Skeletal muscle tissue (tissue), 4 donors: ENCODE results near the gene C4B. TPM values are rescaled to one million over a fixed set of nuclear protein-coding genes. Genes with fewer than 3 reads are reported as not detected.
"Not testable (repeated sequence)": the region's sequence is repeated elsewhere in the genome, so short reads cannot be mapped to it uniquely, and the experiment has no call there.

ENCODE experiments used
- H3K27ac ChIP-seq: one replicate; pipeline ENCODE4 v1.7.0; 2013; ENCODE audit warnings: mild to moderate bottlenecking, low read depth, low read length, inconsistent platforms
- H3K27me3 ChIP-seq, 3 donors: one replicate each; pipeline ENCODE4 v1.7.0; 2013; ENCODE audit warnings: low read length in 3 of 3; ENCODE audit not compliant: control insufficient read depth in 3 of 3, insufficient read depth in 3 of 3
- H3K36me3 ChIP-seq, 3 donors: one replicate each; pipeline ENCODE4 v1.7.0; 2013; ENCODE audit warnings: low read length in 3 of 3; ENCODE audit not compliant: control insufficient read depth in 3 of 3, insufficient read depth in 3 of 3
- H3K4me1 ChIP-seq, 3 donors: one replicate each; pipeline ENCODE4 v1.7.0; 2013; ENCODE audit warnings: low read length in 3 of 3, mild to moderate bottlenecking in 3 of 3; ENCODE audit not compliant: control insufficient read depth in 3 of 3, insufficient read depth in 3 of 3
- H3K4me3 ChIP-seq, 3 donors: one replicate each; pipeline ENCODE4 v1.7.0; 2013; ENCODE audit warnings: low read length in 3 of 3
- H3K9ac ChIP-seq, 3 donors: one replicate each; pipeline ENCODE4 v1.7.0; 2013; ENCODE audit warnings: low read length in 3 of 3, mild to moderate bottlenecking in 3 of 3, moderate library complexity in 2 of 3, low read depth in 1 of 3
- H3K9me3 ChIP-seq, 3 donors: one replicate each; pipeline ENCODE4 v1.7.0; 2013; ENCODE audit warnings: low read length in 3 of 3; ENCODE audit not compliant: control insufficient read depth in 3 of 3
- total RNA-seq: library from RNA; depleted of rRNA; stranded (reverse); fragments of >200 nt; gene quantifications from one replicate; pipeline ENCODE4 v1.2.3, GENCODE V29; 2014
- donor health status: Osteomylitis.

Gene C4B
- total RNA-seq, 1 donor from 2014 or later: 18.3 TPM

DNA sequence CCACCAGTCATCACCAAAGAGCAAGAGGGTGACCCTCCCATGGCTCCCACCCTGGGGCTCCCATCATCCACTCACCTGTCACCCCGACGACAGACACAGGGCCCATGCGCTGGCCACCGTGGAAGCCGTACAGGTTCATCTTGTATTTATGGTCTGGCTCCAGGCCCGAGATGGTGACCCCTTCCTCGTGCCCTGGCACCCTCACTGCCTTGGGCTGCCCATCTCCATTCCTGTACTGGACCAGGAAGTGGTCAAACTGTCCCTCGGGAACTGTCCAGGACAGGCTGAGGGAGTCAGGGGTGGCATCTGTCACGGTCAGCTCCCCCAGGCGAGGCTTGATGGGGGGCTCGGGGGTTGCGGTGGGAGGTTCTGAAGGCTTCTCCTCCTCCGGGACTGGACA is 53.7 kb downstream of the C4B start:
- H3K36me3 ChIP-seq: peaks cover 0 to 34% (median 12%) of the 10 kb centered on the region in 3 donors

GRCh38 chr6:32068867-32069266 is 54.3 kb downstream of the C4B start:
- Histone ChIP-seq H3K27me3 (no peaks in the 10 kb centered on the region), H3K36me3 (peaks cover 0 to 32% (median 12%) of the 10 kb centered on the region in 3 donors), H3K9me3 (no peaks in the 10 kb centered on the region), H3K9ac (no peak overlapping the region), H3K27ac (no peak overlapping the region), H3K4me3 (no peak overlapping the region), H3K4me1 (peaks cover 0 to 5% (median 0%) of the 10 kb centered on the region in 3 donors)

More for the DNA sequence above, 53.7 kb downstream of the C4B start:
- not testable (repeated sequence) for H3K4me3 ChIP-seq, H3K9ac ChIP-seq, H3K27me3 ChIP-seq, H3K9me3 ChIP-seq, H3K27ac ChIP-seq, H3K4me1 ChIP-seq

DNA sequence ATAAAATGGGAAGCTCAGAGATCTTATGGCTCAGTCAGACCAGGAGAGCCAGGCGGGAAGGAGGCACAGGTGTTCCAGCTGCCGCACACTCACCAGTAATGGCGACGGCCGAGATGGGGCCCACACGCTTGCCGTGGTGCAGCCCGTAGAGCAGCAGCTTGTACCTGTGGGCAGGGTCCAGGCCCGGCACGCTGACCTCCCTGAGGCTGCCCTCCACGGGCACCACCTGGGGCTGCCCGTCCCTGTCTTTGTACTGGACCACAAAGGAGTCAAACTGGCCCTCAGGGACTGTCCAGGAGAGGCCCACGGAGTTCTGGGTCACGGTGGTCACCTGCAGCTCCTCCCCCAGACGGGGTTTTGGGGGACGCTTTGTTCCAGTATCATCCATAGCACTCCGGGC is 54.9 kb downstream of the C4B start:
- Histone ChIP-seq H3K36me3 (peaks cover 0 to 29% (median 12%) of the 10 kb centered on the region in 3 donors), H3K9ac (no peak overlapping the region), H3K4me3 (no peak overlapping the region), H3K9me3 (no peaks in the 10 kb centered on the region), H3K27ac (no peak overlapping the region), H3K27me3 (no peaks in the 10 kb centered on the region), H3K4me1 (peaks cover 0 to 5% (median 0%) of the 10 kb centered on the region in 3 donors)

GRCh38 chr6:32069878-32070515 is 55.4 kb downstream of the C4B start:
- Histone ChIP-seq H3K9ac (no peak overlapping the region), H3K27me3 (no peaks in the 10 kb centered on the region), H3K4me1 (peaks cover 0 to 5% (median 0%) of the 10 kb centered on the region in 3 donors), H3K4me3 (no peak overlapping the region), H3K27ac (no peak overlapping the region), H3K9me3 (no peaks in the 10 kb centered on the region), H3K36me3 (peaks cover 0 to 24% (median 12%) of the 10 kb centered on the region in 3 donors)

DNA sequence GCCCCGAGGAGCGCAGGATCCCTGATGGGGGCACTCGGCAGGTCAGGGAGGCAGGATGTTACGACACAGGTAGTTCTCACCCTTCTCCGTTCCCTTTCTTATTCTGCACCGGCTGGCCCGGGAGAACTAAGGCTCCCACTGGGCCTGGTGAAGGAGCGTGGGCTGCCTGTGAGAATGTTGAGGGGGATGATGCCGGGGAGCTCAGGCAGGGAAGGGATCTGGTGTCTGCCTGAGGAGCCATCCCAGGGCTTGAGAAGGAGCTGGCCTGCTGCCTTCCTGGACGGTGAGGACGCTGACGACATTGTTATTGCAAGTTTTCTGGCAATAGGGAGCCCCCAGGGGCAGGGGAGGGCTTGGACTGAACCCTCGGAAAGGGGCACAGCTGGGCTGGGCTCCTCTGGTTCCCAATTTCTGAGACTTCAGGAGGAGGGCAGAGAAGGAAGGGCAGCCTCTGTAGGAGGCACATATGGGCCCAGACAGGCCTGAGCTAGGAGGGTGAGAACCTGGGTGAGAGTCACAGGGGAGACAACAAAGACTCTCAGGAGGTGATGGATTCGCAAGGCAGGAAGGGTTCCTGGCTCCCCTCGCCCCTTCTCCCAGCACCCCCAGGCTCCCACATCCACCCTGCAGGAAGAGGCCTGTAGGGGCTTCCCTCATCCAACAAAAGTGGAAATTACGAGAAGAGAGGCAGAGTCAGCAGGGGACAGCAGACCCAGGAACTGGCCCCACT is 56.4 kb downstream of the C4B start:
- Histone ChIP-seq H3K9me3 (no peaks in the 10 kb centered on the region), H3K9ac (peak overlapping the region in 1 of 3 donors; percentile 40), H3K36me3 (peaks cover 0 to 29% (median 12%) of the 10 kb centered on the region in 3 donors), H3K27me3 (no peaks in the 10 kb centered on the region), H3K4me1 (peaks cover 0 to 5% (median 0%) of the 10 kb centered on the region in 3 donors), H3K27ac (peak overlapping the region; percentile 68), H3K4me3 (no peak overlapping the region)

DNA sequence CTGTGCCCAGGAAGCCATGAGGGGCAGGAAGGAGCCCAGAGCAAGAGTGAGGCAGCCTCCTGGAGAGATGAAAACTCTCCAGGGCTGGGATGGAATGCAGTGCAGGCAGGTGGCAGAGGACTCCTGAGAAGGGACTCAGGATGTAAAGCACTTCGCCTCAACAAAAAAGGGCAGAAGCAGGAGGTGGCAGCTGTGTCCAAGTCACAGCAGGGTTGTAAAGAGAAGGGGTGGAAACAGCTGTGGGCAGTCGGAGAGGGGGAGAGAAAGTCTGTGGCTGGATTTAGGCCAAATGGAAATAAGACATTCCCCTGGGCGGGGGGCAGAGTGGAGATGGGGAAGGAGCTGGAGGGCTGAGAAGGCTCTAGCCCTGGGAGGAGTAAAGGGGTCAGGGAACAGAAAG is 58.5 kb downstream of the C4B start:
- no peaks in the 10 kb centered on the region for H3K9me3 ChIP-seq
- H3K36me3 ChIP-seq: peaks cover 0 to 27% (median 12%) of the 10 kb centered on the region in 3 donors
- H3K27me3 ChIP-seq: no peaks in the 10 kb centered on the region
- H3K27ac ChIP-seq: no peak overlapping the region
- H3K4me1 ChIP-seq: peaks cover 0 to 5% (median 0%) of the 10 kb centered on the region in 3 donors
- no peak overlapping the region for H3K9ac ChIP-seq
- H3K4me3 ChIP-seq: no peak overlapping the region

DNA sequence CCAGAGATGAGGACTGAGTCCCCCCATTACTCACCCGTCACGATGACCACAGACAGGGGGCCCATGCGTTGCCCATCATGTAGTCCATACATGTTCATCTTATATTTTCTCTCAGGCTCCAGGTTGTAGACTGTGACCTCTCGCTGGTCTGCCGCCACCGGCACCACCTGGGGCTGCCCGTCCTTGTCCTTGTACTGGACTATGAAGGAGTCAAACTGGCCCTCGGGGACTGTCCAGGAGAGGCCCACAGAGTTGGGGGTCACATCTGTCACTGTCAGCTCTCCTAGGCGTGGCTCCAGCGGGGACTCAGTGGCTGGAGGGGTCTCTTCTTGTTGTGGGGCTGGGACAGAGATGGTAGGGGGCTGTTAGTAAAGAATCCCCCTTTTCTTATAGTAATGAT is 59.0 kb downstream of the C4B start:
- Histone ChIP-seq H3K36me3 (peaks cover 0 to 25% (median 11%) of the 10 kb centered on the region in 3 donors), H3K27me3 (no peaks in the 10 kb centered on the region), H3K9me3 (no peaks in the 10 kb centered on the region), H3K4me1 (peaks cover 0 to 5% (median 0%) of the 10 kb centered on the region in 3 donors), H3K9ac (no peak overlapping the region), H3K4me3 (no peak overlapping the region), H3K27ac (no peak overlapping the region)

- peak overlapping the region; percentile 44 for H3K27ac ChIP-seq
- H3K9ac ChIP-seq: no peak overlapping the region
- H3K4me3 ChIP-seq: no peak overlapping the region
- peaks cover 0 to 16% (median 9%) of the 10 kb centered on the region in 3 donors for H3K36me3 ChIP-seq
- peaks cover 0 to 3% (median 0%) of the 10 kb centered on the region in 3 donors for H3K27me3 ChIP-seq
- H3K4me1 ChIP-seq: peaks cover 0 to 5% (median 0%) of the 10 kb centered on the region in 3 donors
- H3K9me3 ChIP-seq: no peaks in the 10 kb centered on the region
These were observed 60.5 kb downstream of the C4B start for GRCh38 chr6:32074996-32075532.

DNA sequence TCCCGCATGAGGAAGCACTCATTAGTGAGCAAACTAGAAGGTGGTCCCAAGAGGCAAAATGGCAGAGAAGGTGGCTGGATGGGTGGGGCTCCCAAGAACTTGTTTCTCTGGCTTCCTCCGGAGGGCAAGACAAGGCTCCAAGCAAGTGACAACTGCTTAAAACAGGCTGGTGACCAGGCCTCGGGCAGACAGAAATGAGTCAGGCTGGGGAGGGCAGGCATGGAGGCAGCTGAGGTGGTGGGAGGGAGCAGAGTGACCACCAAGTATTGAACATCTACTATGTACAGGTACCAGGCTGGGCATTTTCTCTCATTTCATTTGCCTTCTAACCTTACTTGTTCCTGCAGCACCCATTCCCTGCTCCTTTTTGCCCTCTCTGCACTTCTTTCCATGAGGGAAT is 61.2 kb downstream of the C4B start:
- Histone ChIP-seq H3K27ac (peak overlapping the region; percentile 44), H3K4me3 (no peak overlapping the region), H3K9ac (no peak overlapping the region), H3K27me3 (peaks cover 0 to 3% (median 0%) of the 10 kb centered on the region in 3 donors), H3K4me1 (peaks cover under 1 to 5% (median 3%) of the 10 kb centered on the region in 3 donors), H3K36me3 (peaks cover 0 to 21% (median 7%) of the 10 kb centered on the region in 3 donors), H3K9me3 (no peaks in the 10 kb centered on the region)
